HG02610 (cell line): ENCODE results near the gene FIGNL2.

Source experiments
- ATAC-seq: cut with Tn5 transposase; IDR thresholded peaks from one replicate; pipeline ENCODE4 v1.9.1; 2021; ENCODE audit warnings: mild to moderate bottlenecking, moderate library complexity; ENCODE audit not compliant: unreplicated experiment

Gene FIGNL2

DNA sequence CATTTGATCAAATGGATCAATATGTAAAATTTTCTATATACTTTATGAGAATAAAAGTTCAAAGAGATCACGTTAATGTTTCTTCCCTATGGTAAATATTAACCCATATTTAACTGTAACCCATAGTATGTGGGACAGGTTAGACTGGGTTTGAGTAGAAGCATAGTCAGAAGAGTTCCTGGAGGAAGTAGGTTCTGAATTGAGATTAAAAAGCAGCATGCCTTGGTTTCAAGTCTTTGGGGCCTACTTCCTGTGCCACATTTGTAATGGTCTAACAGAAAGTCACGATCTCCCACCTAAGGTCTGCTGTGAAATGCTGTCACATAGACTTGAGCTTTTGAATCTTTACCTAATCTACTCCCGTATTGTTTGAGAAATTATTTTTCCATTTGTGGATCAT, 63.8 kb downstream of the FIGNL2 start:
- no peak for ATAC-seq

DNA sequence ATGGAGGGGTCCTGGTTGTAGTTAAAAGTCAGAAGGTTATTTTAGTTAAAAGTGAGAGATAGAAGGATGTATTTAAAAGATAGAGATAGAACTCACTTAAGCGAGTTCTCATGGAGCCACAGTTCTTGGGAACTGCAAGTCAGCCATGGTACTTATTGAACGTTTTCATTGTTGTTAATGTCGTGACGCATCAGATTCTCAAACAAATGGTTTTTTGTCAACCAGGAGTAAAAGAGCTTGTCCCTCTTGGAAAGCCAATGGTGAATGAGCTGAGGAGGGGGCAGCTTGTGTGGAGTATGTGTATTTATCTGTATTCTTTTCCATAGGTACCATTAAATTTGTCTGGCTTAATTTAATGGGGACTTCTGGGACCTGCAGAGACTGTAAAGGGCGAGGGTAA, 68.6 kb downstream of the FIGNL2 start:
- no peak for ATAC-seq

DNA sequence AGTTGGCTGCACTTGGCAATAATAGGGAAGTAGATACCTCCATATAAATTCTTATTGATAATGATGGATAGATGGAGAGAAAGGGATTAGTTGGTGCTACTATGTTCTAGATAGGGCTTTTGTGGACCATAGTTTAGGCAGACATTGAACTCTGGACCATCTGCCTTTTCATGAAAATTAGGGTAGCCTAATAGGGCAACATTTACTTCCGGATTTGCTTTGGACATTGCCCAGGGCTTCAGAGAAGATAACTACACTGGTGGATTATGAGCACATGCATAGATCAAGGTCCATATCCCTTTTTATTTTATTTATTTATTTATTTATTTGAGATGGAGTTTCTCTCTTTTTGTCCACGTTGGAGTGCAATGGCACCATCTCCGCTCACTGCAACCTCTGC, 70.5 kb downstream of the FIGNL2 start:
- ATAC-seq, result no peak

DNA sequence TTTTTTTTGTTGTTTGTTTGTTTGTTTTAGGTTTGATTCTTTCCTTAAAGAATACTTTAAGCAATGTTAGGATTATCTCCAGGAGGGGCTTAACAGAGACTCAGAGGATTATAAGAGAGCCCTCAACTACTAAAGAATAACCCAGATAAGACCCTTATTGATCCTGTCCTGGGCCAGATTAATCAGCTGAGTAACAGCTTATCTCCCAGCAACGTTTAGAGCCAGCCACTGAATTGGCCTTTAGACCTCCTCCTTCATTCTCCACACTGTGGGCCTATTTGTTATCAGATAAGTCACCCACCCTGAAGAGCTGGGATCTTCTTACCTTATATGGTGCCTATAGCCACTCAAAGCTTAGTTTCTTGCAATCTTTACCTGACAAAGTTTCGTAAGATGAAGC, 71.1 kb downstream of the FIGNL2 start:
- no peak for ATAC-seq

DNA sequence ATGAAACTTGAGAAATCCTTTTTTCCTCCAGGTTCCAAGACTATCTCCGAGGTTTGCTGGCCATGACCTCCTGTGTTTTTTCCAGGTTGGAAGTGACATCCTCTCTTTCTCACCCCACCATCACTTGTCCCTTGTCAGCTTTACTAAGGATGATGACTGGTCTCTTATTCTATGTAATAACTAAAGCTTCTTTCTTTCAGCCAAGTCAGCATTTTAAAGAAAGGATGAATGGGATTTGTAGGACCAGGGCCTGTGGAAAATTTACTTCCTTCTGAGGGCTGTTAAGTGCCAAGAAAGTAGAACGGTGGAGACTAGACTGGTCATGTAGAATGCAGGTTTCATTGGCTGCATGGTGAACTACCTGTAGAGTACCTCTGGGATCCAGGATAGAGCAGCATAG, 73.6 kb downstream of the FIGNL2 start:
- ATAC-seq, result no peak

DNA sequence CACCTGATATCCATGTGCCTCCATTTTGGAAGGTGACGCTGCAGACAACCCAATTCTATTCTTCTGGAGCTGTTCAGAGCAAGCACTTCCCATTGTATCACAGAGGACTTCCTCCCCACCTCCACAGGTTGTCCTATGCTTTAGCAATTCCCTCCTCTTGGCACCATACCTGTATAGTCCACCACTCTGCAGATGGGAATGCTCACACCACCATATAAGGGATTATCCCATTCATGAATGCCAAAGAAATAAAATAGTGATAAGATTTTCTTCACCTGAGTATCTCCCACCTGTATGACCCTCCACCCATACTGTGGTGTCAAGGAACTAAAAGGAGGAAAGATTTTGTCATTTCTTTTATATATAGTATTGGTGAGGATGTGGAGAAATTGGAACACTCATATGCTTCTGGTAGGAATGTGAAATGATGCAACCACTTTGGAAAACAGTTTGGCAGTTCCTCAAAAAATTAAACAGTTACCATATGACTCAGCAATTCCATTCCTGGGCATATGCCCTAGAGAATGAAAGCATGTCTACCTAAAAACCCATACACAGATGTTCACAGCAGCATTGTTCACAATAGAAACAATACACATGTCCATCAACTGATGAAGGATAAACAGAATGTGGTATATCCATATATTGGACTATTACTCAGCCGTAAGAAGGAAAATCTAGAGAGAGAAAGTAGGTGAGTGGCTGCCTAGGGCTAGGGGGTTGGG, 75.2 kb downstream of the FIGNL2 start:
- ATAC-seq, result no peak

DNA sequence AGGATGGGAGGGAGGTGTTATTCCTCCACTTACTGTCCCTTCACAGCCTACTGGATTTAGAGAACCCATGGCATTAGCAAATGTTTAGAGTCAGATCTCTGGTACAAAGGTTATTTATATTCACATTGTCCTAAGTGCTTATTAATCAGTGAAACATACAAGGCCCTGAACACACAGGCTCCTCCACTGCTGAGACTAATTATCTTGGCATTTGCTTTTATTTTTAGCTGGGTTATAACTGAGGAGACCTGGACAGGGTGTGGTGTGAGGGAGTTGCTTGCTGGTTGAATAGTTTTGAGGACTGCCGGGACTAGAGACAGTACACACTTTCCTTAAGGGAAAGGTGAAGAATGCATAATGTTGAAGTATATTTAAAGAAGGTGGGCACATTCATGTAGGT, 77.5 kb downstream of the FIGNL2 start:
- no peak for ATAC-seq
